Measurements from ENCODE around the gene MBOAT1. TPM values are rescaled to one million over a fixed set of nuclear protein-coding genes. Genes with fewer than 3 reads are reported as not detected.

MBOAT1 gene
- total RNA-seq, 1 experiment from 2014 or later = 9.9 TPM

DNA sequence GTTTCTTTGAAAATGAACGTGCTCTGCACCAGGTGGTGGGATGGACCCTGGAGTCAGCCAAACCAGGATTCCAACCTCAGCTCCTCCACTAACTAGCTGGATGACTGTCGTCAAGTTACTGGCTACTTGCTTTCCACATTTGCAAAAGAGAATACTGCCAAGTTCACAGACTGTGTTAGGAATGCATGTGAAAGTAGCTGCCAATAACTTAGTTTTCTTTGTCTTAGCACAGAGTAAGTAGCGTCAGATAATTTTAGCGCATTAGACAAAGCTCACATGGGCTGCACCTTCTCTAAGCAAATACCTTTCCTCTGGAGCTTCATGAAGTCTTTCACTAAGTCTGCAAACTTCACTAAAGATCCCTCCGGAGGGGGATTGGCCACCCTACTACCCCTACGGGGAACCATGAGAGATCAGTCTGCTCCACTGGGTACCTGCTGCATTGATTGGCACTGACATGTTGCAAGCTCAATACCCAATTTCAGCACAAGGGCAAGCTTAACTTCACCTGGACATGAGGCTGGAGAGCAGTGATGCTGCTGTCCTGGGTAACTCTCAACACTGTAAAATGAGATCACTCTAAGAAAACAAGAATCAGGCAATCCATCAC, 113.9 kb downstream of the MBOAT1 start:
- no peaks in the 10 kb centered on the region for H3K23me2 ChIP-seq (ENCODE audit: insufficient read length, low read depth, low read length, poor library complexity, severe bottlenecking)
- no peaks in the 10 kb centered on the region for H3K9me3 ChIP-seq (ENCODE audit: control insufficient read depth, low read depth, low read length)
- no peak overlapping the region for H2BK15ac ChIP-seq (ENCODE audit: low read depth, low read length)
- no peak overlapping the region for H3T11ph ChIP-seq (ENCODE audit: low read length)
- H3K18ac ChIP-seq (ENCODE audit: insufficient read length, low read depth, low read length) = no peak overlapping the region
- H3K23ac ChIP-seq (ENCODE audit: insufficient read length, low read depth, low read length) = no peak overlapping the region
- no peaks in the 10 kb centered on the region; the same call in 1 of the 2 replicates for H3K4me1 ChIP-seq (ENCODE audit: insufficient read depth, low read length)
- no peak overlapping the region for H2BK12ac ChIP-seq (ENCODE audit: insufficient read length, low read depth, low read length)
- H4K8ac ChIP-seq (replicated peaks; ENCODE audit: insufficient read length, low read depth, low read length) = no peak overlapping the region
- no peak overlapping the region for H2AFZ ChIP-seq (ENCODE audit: low read length)
- WGBS (ENCODE audit: extremely low coverage, insufficient read length, low lambda C conversion rate) = no CpG with 5 or more reads among the region's 6 CpGs
- H3K9me3 Mint-ChIP-seq = no peaks in the 10 kb centered on the region
- H2AK5ac ChIP-seq (ENCODE audit: insufficient read length, low read length) = no peak overlapping the region
- no peaks in the 10 kb centered on the region for H4K20me1 ChIP-seq (ENCODE audit: control insufficient read depth, insufficient read depth, insufficient read length)
- no peak overlapping the region for H4K5ac ChIP-seq (ENCODE audit: insufficient read length, low read depth, low read length)
- H3K14ac ChIP-seq (ENCODE audit: insufficient read depth, low read length) = no peak overlapping the region
- H3K4ac ChIP-seq (ENCODE audit: low read depth, low read length) = no peak overlapping the region
- DNase-seq = no peak
- peaks cover 0 to 8% (median 4%) of the 10 kb centered on the region in 3 experiments; a peak in 3 of 7 replicates for H3K36me3 Mint-ChIP-seq (ENCODE audit: insufficient read depth in 1 of 3, low read depth in 3 of 3)
- H3K4me2 ChIP-seq (ENCODE audit: insufficient read depth, insufficient read length, low read length) = no peak overlapping the region
- TF ChIP-seq, protein P1, sequence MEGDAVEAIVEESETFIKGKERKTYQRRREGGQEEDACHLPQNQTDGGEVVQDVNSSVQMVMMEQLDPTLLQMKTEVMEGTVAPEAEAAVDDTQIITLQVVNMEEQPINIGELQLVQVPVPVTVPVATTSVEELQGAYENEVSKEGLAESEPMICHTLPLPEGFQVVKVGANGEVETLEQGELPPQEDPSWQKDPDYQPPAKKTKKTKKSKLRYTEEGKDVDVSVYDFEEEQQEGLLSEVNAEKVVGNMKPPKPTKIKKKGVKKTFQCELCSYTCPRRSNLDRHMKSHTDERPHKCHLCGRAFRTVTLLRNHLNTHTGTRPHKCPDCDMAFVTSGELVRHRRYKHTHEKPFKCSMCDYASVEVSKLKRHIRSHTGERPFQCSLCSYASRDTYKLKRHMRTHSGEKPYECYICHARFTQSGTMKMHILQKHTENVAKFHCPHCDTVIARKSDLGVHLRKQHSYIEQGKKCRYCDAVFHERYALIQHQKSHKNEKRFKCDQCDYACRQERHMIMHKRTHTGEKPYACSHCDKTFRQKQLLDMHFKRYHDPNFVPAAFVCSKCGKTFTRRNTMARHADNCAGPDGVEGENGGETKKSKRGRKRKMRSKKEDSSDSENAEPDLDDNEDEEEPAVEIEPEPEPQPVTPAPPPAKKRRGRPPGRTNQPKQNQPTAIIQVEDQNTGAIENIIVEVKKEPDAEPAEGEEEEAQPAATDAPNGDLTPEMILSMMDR (conservative IDR thresholded peaks at IDR 0.05) = no peak
- H2BK5ac ChIP-seq (ENCODE audit: insufficient read length, low read length) = no peak overlapping the region
- no peak overlapping the region for H3K4me3 Mint-ChIP-seq
- H3K9ac ChIP-seq (ENCODE audit: extremely low read depth, insufficient read length, low read length) = no peak overlapping the region
- H3K27me3 ChIP-seq (ENCODE audit: insufficient read depth, low read length) = no peaks in the 10 kb centered on the region
- H3K27ac ChIP-seq (ENCODE audit: insufficient read length, low read depth, low read length) = no peak overlapping the region
- H3K79me1 ChIP-seq (ENCODE audit: insufficient read depth, low read depth, low read length, poor library complexity, severe bottlenecking) = no peaks in the 10 kb centered on the region
- no peak overlapping the region for H4K91ac ChIP-seq (ENCODE audit: insufficient read length, low read depth, low read length)
- H3K27ac Mint-ChIP-seq = no peak overlapping the region
- H3K79me2 ChIP-seq (ENCODE audit: insufficient read depth, low read length) = no peaks in the 10 kb centered on the region
- H3K27me3 Mint-ChIP-seq (ENCODE audit: low read depth) = no peaks in the 10 kb centered on the region
- H3K4me1 Mint-ChIP-seq = peaks cover 13 to 14% of the 10 kb centered on the region in 2 experiments
- no peak overlapping the region for H3K56ac ChIP-seq (ENCODE audit: insufficient read length, low read depth, low read length)
- H2BK20ac ChIP-seq (ENCODE audit: low read depth, low read length, poor library complexity, severe bottlenecking) = no peak overlapping the region
- H2BK120ac ChIP-seq (ENCODE audit: low read depth, low read length, poor library complexity, severe bottlenecking) = no peak overlapping the region
